ENCODE measurements around the gene TRAPPC3L.
"Not testable (repeated sequence)": the region's sequence is repeated elsewhere in the genome, so short reads cannot be mapped to it uniquely, and the experiment has no call there.

The TRAPPC3L gene

GRCh38 chr6:116512734-116513133, 32.8 kb downstream of the TRAPPC3L start:
- DNase-seq, result no peak

DNA sequence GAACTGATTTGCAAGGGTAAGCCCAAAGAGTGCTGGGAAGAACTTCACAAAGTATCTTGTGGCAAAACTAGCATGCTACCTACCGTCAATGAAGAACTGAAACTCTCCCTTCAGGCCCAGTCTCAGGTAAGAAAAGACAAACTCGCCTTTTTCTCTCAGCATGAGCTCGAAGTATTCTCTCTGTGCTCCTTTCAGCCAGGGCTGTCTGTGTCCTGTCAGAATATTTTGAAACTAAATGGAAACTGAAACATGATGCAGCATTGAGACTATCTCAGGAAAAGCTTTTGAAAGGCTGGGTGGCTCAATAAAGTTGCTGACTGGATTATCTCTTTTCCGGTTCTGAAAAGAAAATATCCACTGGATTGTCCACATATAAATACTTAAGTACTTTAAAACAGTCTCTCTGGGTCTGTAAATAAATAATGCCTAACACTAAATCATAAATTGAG, 33.3 kb downstream of the TRAPPC3L start:
- no peak for DNase-seq

- DNase-seq, result no peak
Measured at GRCh38 chr6:116511424-116512110, 33.9 kb downstream of the TRAPPC3L start, which contains the start of gene CALHM5. Gene CALHM5 (plus strand): TSS chr6:116511639. CDS start chr6:116511697, 58 bp downstream.

GRCh38 chr6:116508527-116508926, 37.0 kb downstream of the TRAPPC3L start:
- DNase-seq, result no peak

GRCh38 chr6:116507324-116507723, 38.2 kb downstream of the TRAPPC3L start:
- DNase-seq, result no peak

GRCh38 chr6:116500969-116501433, 44.5 kb downstream of the TRAPPC3L start:
- DNase-seq, result peak; percentile 33

- no peak for DNase-seq
Measured at GRCh38 chr6:116497113-116497676, 48.3 kb downstream of the TRAPPC3L start.

- not testable (repeated sequence) for DNase-seq
Measured at GRCh38 chr6:116495161-116495560, 50.3 kb downstream of the TRAPPC3L start.

- no peak for DNase-seq
Measured at GRCh38 chr6:116492331-116493067, 53.0 kb downstream of the TRAPPC3L start.

GRCh38 chr6:116491610-116492330, 53.7 kb downstream of the TRAPPC3L start:
- no peak for DNase-seq

DNA sequence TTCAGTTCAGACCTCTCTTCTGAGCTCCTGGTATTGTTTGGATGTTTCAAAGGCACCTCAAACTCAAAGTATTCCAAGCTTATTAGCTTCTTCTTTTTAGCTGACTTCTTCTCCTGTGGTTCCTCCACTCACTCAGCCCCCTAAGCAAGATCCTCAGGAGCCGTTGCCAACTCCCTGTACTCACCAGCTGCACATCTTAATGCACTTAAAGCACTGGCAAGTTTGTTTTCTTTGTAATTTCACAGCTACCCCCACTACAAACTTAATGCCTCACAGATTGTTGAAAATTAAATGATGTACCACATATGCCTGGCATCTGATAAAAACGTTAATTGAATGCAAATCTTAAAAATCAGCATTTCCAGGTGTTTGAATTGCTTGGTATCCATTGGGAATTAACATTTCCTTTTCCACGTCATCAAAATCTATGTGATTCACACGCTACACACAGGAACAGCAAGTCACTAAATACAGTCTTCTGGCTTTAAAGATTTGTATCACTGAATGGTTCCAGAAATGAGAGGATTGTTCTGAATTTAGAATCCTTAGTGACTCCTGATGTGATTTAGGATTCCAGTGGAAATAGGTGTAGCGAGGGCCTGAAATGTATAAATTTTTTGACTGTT, 59.8 kb downstream of the TRAPPC3L start:
- no peak for DNase-seq

DNA sequence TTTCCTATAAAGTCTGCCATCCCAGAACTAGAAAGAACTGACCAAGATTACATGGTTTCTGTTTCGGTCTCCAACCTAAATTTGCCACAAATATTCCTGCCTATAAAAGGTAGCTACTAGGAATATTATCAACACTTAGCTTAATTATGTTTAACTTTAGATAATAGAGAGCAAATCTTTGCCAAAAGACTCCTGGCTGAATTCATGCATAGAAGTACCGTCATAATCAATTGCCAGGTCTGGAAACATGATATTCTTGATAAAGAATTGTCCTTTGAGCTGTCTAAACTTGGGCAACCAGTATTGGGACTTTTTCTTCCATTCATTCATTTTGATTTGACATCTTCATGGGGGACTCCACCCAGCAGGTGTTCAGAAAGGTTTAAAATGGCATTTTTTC, 61.9 kb downstream of the TRAPPC3L start:
- no peak for DNase-seq

- DNase-seq, result no peak
Measured at GRCh38 chr6:116482780-116483179, 62.7 kb downstream of the TRAPPC3L start.

GRCh38 chr6:116476002-116476678, 69.3 kb downstream of the TRAPPC3L start:
- DNase-seq, result peak; percentile 47

DNA sequence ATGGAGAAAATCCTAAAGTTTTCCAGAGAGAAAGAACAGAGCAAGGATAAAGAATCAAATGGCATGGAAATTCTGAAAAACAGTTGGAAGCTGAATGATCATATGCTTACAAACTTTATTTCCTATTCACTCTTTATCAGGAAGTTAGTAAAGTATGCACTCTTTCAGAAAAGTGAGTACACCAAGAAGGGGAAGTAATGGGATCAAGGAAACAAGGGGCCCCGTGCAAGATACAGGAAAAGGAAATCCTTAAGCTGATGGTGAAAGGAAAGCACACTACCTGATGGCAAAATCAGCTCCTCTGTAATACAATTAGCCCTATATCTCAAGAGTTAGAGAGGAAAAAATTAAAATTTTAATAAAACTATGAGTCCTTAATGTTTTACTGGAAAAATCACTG, 70.3 kb downstream of the TRAPPC3L start:
- no peak for DNase-seq

DNA sequence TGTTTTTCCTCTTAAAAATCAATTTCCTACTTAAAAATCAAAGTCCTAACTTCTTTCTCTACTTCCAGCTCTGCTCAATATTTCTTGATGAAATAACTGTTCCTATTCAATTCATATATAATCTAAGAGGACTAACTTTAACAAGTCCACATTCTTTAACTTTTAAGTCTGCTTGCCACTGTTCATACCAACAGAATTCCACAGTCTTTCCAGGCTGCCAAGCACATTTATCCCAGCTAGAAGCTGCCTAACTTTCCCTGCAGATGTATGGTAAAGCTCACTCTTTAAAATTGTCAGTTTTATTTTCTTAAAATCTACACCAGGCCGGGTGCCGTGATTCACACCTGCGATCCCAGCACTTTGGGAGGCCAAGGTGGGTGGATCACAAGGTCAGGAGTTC, 72.8 kb downstream of the TRAPPC3L start:
- DNase-seq, result no peak

GRCh38 chr6:116471531-116471930, 74.0 kb downstream of the TRAPPC3L start:
- no peak for DNase-seq

GRCh38 chr6:116468293-116468692, 77.2 kb downstream of the TRAPPC3L start:
- DNase-seq, result no peak

- no peak for DNase-seq
Measured at GRCh38 chr6:116467514-116467913, 78.0 kb downstream of the TRAPPC3L start.

GRCh38 chr6:116467096-116467495, 78.4 kb downstream of the TRAPPC3L start:
- no peak for DNase-seq

- DNase-seq, result no peak
Measured at GRCh38 chr6:116465246-116465645, 80.2 kb downstream of the TRAPPC3L start.

- no peak for DNase-seq
Measured at GRCh38 chr6:116463301-116463700, 82.2 kb downstream of the TRAPPC3L start.

All from central memory CD4-positive, alpha-beta T cell (primary cell).